Daoy (cell line): ENCODE results near the gene PIR. TPM values are rescaled to one million over a fixed set of nuclear protein-coding genes. Genes with fewer than 3 reads are reported as not detected.
A peak's percentile ranks its signal among the peaks of the same experiment; 100 is the strongest.

Experiments used
- DNase-seq: peaks from one replicate; pipeline ENCODE4 v3.0.0-alpha.2; 2015; ENCODE audit warnings: low read depth
- total RNA-seq: library from RNA; depleted of rRNA; stranded (reverse); fragments of >200 nt; shearing (Covaris generic); gene quantifications from 2 replicates; pipeline ENCODE4 v1.2.3, GENCODE V29; 2014; rRNA removed

Gene PIR
- total RNA-seq, result 42.0 and 44.9 TPM in 2 replicates

DNA sequence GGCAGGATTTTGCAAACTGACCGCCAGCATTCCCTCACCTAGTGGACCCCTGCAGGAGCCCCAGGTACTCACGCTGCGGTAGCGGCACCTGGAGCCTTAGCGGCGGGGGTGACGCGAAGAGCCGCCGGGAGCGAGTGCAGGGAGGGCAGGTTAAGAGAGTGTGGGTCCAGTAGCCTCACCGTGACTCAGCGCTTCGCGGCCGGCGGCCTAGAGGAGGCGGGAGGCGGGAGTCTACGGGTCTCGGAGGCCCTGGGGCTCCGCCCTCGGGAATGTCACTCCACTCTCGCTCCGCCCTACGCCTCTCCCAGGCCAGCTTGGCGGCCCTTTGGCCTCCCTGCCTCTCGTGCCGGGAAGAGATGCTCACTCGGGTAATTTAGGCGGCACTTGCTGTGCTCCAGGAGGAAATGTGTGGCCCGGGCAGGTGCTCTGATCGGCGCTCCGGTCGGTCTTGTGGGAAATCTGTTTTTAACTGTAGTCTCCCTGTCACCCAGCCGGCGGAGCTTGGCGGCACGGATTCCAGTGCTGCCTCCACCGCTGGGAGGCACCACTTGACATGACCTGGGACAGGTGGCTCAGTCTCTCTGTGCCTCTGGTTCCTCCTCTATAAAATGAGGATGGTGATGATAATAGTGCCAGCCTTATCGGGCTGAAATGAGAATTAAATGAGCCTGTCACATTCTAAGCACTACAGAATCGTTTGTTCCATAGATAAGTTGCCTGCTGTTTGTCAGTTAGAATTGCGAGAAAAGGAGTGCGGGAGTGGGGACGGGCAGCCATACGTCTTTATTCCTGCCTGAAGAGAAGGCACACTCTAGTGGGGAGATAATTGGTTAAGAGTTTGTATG lies at the start of gene PIR:
PIR (minus strand) TSS at position 216 of the 845 bp plus-strand sequence. CDS start 2,076 bp downstream, outside the sequence.
- DNase-seq, result peak; percentile 90

DNA sequence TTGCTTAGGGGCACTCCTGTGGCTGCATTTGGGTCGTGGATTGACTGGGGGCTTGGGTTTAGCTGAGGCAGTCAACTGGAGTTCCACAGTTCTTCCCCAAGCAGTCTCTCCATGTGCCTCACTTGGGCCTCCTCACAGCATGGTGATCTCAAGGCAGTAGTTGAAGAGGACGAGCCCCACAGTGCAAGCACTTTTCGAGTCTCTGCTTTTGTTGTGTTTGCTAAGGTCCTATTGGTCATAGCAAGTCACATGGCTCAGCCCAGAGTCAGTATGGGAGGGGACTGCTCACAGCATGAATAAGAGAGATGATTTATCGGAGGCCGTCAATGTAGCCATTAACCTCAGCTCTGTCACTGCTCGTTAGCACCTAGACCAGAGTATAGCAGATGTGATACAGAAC lies 37.2 kb upstream of the PIR start:
- peak; percentile 3 for DNase-seq

DNA sequence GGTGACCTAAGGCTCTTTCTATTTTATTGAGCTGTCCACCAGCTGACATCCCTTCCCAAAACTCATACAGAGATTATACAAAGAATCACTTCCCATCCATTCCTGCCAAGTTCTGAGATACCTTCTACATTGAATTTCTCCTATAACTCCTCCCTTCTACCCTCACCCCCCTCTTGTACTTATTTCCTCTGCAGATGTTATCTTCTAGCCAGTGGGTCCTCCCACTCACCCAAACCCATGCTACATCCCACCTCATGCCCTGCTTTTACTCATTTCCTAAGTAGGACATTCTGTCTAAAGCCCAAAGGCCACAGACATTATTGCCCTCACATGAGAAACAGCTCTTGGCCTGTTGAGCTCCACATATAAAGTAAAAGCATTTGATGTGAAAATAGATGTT lies 36.0 kb upstream of the PIR start:
- no peak for DNase-seq

DNA sequence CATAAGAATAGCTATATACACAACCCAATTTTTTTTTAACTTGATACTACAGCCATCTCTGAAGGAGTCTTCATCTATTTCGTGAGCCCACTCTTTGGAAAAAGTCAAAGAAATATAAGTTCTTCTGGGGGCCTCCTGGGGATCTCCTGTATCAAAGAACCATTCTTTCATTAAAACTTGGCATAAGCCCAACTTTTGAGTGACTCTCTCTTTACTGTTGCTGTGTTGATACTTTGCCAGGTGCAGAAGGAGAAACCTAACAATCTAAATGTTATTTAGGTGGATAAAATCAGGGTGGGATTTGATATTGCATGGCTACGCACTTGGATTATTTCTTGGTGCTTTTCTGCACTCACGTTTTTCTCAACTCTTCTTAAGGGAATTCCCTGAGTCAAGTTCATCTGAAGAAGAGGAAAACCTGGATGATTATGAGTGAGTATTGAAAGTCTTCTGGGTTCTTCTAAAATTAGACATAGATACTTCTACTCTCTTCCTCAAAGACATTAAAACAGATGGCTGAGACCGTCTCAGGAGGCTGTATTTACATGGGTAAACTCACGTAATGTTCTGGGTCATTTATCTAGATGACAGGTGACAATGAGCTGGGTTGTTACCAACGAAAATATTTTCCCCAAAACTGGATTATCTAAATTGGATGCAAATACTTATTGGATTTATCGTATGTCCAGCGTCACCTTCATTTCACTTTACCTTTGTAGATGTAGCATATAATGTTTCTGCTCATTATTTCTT lies 32.7 kb upstream of the PIR start:
- no peak for DNase-seq

DNA sequence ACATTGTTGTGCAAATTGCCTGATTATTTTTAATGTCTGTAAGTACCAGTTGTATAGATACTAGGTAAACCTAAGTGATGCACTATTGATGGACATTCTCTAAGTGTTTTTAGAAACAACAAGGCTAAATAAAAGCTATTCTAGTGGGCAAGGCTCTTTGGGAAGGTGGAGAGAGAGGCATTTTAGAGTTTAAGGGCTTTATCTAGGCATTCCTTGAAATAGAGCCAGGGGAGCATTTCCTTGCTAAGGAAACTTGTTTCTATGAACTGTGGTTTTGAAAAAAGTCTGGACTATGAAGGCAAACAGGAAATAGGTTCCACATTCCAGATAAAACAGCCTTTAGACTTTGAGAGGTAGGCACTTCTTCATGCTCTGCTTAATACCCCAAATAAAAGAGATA lies 31.3 kb upstream of the PIR start:
- DNase-seq, result peak; percentile 28

DNA sequence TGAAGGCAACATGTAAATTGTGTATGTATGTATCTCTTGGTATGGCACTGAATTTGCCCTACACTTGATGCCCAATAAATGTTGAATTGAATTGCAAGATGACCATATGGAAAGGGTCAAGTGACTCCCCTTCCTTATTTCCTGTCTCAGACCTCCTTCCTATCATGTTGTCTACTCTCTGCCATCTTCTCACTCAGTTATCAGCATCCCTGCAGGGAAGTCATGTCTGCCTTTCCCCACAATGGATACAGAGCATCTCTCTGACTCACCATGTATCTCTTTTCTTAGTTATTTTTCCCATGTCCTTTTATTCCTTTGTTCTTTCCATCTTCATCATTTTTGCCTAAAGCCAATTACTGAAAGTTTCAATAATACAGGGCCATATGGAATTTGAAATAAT lies 30.0 kb upstream of the PIR start:
- DNase-seq, result no peak

DNA sequence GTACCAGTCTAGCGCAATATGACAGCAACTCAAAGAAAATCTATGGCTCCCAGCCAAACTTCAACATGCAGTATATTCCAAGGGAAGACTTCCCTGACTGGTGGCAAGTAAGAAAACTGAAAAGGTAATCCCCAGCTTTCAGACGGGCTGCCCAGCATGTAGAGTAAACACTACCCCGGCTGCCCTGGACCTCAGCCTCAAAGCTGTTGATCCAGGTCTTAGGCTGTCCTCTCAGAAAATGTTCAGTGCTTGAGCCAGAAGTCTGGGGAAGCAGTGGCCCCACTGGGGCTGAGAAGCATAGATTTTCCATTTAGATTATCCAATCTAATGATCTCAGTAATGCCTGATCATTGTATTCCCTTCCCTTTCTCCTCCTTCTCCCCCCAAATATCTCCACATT lies 29.3 kb upstream of the PIR start:
- DNase-seq, result no peak

DNA sequence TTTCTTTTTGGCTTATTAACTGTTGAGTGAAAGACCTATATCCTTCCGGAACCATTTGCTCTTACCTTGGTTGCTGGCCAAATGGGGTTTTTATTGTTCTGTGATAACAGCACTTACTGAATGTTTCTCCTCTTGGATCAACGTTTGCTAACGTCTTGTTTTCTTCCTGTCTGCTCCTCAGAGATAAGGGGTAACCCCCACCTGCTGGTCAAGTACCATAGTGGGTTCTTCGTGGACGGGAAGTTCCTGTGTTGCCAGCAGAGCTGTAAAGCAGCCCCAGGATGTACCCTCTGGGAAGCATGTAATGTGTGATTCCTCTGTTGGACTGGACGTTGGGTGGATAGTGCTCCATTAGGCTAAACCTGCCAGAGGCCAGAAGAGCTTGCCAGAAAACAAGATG lies 22.8 kb upstream of the PIR start:
- DNase-seq, result no peak

DNA sequence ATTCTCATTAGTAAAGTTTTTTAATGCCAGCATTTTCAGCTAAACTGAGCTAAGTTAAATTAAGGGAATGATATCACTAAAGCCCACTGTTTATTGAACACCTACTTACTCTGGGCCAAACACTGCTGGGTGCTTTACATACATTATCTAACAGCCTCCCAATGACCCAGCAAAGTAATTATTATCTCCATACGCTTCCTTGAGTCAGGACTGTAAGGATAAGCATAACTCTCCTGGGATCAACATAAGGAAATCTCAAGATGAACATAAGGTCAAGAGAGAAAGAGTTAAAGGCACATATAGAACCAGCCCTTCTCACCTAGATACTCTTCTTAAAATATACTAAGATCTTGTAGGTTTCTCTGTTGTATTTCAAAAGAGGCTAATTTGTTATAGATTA lies 21.1 kb upstream of the PIR start:
- no peak for DNase-seq

DNA sequence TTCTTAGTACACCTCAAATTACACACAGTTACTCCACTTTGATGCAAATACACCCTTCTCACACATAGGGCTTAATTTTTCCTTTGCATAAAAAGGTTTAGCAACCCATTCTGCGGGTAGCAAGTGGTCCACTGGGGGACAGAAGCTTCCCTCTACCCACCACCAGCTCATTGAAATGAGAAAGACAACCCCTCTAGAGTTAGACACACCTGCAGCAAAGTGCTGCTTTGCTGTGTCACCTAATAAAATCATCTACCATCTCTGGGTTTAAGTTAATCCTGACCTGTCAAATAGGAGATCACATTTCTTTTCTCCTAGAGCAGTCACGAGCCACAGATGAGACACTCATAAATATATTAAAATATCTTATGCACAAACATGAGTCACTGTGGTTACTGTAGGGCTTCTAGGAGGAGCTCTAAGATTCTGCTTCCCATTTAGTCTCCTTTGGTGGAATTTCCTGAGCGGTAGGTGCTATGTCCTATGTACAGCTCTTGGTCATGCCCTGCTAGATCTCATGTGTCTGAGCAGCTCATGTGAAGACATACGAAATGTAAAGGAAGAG lies 19.4 kb upstream of the PIR start:
- DNase-seq, result no peak

DNA sequence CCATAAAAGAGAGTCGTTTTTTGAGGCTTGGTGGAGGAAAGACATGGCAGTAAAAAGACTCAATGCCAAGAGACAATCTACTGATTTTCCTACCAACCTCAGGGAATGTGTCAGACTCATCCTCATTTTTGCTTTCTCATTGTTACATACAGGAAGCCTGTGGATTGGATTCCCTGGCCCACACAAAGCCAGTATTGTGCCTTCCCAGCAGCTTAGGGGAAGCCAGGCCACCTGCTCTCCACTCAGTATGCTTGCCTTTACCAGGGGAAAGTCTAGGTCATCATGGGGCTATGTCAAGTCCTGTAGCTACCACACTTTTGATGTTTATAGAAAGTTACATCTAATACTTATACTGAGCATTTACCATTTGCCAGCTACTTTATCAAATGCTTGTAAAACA lies 18.4 kb upstream of the PIR start:
- no peak for DNase-seq

DNA sequence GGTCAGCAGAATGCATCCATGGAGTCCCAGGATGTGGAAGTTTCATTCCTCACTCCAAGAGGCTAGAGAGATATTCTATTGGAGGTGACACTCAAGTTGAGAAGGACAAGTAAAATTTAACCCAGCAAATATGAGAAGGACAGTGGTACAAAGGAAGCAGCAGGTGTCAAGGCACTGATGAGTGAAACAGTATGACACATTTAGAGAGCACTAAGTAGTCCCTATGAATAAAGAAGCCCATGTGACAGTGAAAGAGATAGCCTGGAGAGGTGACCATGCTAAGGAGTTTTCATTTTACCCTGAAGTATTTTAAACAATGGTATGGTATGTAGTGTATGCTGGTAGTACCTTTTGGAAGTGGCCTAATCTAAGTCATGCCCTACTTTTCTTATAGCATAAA lies 16.7 kb upstream of the PIR start:
- DNase-seq, result no peak

DNA sequence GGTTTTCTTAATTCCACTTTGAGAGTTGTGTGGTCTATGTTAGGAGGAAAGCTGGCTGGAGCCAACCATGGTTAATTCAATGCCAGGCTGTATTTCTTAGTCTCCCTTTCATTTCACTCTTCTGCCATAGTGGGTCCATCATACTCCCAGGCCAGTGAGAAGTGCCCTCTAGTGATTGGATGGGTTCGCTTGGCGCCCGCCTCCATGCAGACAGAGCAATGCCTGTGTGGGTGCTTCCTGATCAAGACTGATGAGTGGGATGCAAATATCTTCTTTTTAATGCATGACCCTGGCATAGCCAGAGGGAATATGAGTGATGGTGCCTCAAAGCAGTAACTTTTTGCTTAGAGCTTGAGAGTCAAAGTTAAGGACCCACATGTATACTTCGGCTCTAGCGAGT lies 13.9 kb upstream of the PIR start:
- DNase-seq, result no peak

DNA sequence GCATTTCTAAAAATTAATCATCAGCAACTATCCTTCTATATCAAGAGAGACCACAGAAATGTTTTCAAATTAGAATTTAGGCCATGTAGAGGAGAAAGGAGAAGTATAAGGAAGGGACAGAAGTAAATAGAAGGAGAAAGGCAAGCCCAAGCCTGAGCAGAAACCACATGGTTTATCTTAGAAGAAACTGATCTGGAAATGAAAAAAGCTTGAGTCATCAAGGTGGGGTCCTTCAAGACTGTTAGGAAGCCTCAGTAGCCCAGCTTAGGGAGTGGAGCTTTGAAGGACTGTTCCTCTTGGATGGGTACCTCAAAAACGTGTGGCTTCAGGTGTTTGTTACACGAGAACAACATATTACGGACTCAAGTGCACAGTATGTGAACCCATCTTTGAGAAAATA lies 12.0 kb upstream of the PIR start:
- DNase-seq, result no peak

DNA sequence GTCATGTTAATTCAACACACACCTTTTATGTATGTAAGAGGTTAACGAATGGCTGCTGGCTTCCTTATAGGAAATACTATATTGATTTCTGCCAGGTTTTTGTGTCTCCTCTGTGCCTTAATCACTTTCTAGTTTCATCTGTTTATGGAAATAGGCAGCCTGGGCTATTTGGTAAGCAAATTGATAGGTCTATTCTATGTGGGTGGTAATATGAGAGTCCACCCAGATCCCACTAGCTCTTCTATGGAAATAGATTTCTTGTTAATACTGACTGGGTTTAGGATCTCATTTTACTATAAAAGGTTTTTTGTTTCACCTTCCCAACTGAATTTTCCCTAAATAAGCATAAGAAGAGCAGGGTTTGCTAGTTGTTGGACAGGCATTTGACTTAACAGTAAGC lies 11.5 kb upstream of the PIR start:
- no peak for DNase-seq

DNA sequence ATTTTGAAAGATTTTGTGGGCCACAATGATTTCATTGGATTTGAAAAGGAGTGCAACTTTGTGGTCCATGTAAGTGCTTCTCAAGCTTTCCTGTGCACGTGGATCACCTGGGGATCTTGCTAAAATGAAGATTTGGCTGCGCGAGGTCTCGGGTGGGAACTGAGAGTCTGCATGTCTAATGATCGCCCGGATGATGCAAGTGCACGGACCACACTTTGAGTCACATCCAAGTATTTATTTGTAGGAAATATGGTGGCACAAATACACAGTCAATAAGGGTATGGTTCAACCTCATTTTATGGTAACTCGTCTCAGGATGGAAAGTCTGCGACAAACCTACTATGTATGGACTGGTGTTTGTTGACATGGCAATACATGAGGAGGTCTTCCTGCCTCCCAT lies 8.4 kb upstream of the PIR start:
- DNase-seq, result no peak

DNA sequence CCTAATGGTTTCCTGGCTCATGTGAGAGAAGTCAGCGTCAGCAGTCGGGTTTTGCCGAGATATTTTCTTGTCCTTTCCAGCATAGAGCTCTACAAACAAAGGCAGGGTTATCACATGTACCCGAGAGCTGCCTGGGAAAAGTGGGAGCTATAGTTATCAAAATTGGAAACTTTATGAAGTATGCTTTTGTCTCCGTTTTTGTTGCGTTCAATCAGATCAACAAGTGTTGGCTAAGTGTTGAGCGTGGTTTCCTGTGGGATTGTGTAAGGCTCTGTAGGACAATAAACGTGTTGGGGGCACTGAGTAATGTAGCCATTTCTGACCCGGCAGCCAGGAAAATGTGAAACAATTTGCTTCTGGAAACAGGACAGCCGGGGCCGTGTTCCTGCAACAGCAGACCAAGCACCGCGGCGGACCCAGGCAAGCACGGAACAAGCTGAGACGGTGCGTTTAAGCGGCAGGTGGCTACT lies 7.4 kb upstream of the PIR start, which contains the start of gene BMX:
BMX (plus strand) TSS at position 311 of the 470 bp plus-strand sequence. CDS start 7,547 bp downstream, outside the sequence.
- DNase-seq, result no peak

DNA sequence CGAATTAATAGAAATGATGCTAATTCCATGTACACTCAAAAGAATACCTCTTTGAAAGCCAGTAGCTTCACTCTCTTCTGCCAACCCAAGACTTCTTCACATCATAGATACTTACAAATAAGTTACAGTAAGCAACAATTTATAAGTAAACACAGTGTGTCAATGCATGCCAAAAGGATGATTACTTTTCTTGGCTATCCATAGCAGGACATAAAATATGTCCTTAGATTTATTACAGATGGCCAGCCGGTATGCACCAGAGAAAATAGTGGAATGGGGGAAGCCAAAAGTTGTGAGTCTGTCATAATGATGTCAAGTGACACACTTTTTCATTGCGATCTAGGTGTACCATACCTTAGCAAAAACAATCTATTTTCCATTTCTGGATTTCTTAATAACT lies 6.8 kb upstream of the PIR start:
- DNase-seq, result no peak

DNA sequence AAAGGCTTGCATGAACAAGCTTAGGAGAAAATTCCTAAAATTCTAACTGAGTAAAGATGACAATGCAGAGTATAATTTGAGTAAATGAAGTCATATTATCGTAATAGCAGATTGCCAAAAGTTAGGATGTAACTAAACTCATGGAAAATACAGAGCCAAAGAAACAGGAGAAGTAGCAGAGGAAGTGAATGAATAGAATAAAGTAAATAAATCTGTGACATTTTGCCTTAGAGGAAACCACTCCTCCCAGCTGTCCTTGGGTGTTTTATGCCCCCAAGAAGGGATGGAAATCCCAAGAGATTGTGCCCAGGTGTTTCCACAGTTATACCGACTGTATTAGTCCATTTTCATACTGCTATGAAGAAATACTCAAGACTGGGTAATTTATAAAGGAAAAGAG lies 5.6 kb upstream of the PIR start:
- DNase-seq, result no peak

DNA sequence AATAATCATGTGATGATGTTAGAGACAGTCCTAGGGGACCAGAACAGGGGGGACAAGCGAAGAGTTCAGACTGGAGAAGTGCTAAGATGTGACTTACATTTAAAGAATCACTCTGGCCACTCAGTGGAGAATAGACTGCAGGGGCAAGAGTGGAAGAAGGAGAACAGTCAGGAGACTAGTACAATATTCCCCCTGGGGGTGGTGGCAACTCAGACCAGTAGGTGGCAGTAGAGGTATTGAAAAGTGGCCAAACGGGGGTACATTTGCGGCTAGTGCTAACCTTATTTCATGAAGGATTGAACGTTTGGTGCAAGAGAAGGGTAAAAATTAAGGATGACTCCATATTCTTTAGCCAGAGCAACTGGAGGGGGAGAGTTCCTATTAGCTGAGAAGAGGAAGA lies 4.7 kb upstream of the PIR start:
- peak; percentile 28 for DNase-seq

DNA sequence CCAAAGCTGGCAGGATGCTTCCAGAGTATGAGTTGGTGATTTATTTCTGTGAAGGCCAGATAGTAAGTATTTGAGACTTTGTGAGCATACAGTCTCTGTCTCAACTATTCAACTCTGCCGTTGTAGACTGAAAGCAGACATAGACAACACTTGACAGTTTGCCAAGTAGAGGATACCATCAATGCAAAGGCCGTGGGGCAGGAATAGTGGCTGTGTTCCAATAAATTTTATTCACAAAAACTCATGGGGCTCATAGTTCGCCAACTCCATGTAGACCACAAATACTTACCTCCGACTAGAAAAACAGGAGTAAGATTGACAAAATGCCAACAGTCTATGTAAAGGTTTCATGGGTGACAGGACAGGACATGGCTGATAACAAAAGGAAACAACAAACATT lies 3.7 kb upstream of the PIR start:
- no peak for DNase-seq

DNA sequence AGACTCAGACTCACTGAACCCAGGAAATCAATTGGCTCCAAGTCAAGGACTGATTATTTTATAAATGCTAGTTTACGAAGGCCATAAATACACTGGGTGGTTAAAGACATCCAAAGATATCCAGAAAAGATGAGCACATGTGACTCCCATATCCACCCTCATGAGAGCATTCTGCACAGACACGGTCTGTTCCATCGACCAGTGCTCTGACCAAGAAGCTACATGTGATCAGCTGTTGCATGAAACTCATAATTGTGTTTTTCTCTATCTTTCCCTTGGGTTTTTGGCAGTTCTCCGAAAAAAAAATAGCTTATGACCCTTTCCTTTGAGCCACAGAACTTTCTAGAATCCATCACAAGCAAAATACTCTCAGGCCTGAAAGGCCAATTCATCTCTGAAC lies 2.7 kb upstream of the PIR start:
- DNase-seq, result no peak

DNA sequence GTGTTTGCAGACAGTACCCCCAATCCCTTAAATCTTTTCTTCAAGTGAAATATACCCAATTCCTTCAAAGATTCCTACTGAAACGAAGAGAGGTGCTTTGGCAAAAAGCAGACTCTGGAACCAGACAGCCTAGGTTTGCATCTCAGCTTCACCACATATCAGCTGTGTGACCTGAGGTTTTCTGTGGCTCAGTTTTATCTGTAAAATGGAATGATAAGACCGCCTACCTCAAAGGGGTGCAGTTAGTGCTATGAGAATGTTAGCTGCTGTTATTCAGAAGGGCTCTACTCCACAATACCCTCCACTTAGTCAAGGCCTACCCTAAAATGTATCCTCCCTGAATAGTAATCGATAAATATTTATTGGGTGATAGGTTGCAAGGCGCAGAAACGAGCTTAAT lies 664 bp downstream of the PIR start:
- no peak for DNase-seq
